ENCODE data around the gene GPHN.

DNA sequence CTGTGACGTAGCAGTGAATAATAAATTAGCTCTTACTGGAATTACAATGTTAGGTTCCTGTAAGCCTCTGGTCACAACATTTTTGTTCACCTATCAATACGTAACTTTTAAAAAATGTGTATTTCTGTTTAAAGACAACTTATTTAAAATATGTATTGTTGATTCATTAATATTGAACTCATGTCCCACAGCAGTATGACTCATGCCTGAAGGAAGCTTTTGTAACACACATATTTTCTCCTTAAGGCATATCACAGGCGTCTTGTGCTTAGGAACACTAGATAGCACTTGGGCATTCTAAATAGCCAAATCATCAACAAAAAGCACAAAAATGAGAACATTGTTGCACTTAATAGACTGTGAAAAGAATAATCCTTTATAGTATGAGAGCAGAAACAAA, 92.5 kb downstream of the GPHN start:
- no peak for TF ChIP-seq POLR2A (IDR thresholded peaks at IDR 0.05; ENCODE audit: low read length)
- no peak for TF ChIP-seq CHD4 (IDR thresholded peaks at IDR 0.05; ENCODE audit: borderline replicate concordance)
- TF ChIP-seq RNF2 (IDR thresholded peaks at IDR 0.05; ENCODE audit: borderline replicate concordance, low read depth), result no peak
- TF ChIP-seq, protein P1, sequence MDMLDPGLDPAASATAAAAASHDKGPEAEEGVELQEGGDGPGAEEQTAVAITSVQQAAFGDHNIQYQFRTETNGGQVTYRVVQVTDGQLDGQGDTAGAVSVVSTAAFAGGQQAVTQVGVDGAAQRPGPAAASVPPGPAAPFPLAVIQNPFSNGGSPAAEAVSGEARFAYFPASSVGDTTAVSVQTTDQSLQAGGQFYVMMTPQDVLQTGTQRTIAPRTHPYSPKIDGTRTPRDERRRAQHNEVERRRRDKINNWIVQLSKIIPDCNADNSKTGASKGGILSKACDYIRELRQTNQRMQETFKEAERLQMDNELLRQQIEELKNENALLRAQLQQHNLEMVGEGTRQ (IDR thresholded peaks at IDR 0.05), result no peak
- TF ChIP-seq, protein P2, sequence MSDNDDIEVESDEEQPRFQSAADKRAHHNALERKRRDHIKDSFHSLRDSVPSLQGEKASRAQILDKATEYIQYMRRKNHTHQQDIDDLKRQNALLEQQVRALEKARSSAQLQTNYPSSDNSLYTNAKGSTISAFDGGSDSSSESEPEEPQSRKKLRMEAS (IDR thresholded peaks at IDR 0.05), result no peak
- TF ChIP-seq RAD21 (conservative IDR thresholded peaks at IDR 0.05 in 1 of 2, IDR thresholded peaks at IDR 0.05 in 1 of 2), result no peak
- TF ChIP-seq, protein P3, sequence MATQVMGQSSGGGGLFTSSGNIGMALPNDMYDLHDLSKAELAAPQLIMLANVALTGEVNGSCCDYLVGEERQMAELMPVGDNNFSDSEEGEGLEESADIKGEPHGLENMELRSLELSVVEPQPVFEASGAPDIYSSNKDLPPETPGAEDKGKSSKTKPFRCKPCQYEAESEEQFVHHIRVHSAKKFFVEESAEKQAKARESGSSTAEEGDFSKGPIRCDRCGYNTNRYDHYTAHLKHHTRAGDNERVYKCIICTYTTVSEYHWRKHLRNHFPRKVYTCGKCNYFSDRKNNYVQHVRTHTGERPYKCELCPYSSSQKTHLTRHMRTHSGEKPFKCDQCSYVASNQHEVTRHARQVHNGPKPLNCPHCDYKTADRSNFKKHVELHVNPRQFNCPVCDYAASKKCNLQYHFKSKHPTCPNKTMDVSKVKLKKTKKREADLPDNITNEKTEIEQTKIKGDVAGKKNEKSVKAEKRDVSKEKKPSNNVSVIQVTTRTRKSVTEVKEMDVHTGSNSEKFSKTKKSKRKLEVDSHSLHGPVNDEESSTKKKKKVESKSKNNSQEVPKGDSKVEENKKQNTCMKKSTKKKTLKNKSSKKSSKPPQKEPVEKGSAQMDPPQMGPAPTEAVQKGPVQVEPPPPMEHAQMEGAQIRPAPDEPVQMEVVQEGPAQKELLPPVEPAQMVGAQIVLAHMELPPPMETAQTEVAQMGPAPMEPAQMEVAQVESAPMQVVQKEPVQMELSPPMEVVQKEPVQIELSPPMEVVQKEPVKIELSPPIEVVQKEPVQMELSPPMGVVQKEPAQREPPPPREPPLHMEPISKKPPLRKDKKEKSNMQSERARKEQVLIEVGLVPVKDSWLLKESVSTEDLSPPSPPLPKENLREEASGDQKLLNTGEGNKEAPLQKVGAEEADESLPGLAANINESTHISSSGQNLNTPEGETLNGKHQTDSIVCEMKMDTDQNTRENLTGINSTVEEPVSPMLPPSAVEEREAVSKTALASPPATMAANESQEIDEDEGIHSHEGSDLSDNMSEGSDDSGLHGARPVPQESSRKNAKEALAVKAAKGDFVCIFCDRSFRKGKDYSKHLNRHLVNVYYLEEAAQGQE (IDR thresholded peaks at IDR 0.05), result no peak
- no peak for TF ChIP-seq RFX5 (IDR thresholded peaks at IDR 0.05)
- TF ChIP-seq HEYL (CRISPR knock-in tag; IDR thresholded peaks at IDR 0.05), result no peak
- TF ChIP-seq, protein P4, sequence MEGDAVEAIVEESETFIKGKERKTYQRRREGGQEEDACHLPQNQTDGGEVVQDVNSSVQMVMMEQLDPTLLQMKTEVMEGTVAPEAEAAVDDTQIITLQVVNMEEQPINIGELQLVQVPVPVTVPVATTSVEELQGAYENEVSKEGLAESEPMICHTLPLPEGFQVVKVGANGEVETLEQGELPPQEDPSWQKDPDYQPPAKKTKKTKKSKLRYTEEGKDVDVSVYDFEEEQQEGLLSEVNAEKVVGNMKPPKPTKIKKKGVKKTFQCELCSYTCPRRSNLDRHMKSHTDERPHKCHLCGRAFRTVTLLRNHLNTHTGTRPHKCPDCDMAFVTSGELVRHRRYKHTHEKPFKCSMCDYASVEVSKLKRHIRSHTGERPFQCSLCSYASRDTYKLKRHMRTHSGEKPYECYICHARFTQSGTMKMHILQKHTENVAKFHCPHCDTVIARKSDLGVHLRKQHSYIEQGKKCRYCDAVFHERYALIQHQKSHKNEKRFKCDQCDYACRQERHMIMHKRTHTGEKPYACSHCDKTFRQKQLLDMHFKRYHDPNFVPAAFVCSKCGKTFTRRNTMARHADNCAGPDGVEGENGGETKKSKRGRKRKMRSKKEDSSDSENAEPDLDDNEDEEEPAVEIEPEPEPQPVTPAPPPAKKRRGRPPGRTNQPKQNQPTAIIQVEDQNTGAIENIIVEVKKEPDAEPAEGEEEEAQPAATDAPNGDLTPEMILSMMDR (IDR thresholded peaks at IDR 0.05), result no peak
- no peak for TF ChIP-seq ESRRA (IDR thresholded peaks at IDR 0.05; ENCODE audit: borderline replicate concordance, low read length)

Data from A549 (cell line).